GM18505 (cell line): Measurements from ENCODE around the gene ABITRAM.
"Not testable (repeated sequence)": the region's sequence is repeated elsewhere in the genome, so short reads cannot be mapped to it uniquely, and the experiment has no call there.

Source experiments
- ATAC-seq: cut with Tn5 transposase; IDR thresholded peaks from one replicate; pipeline ENCODE4 v1.9.1; 2021; ENCODE audit not compliant: unreplicated experiment
- POLR2A ChIP-seq: IDR thresholded peaks from 4 replicates; pipeline ENCODE4 v1.6.1; 2011; ENCODE audit warnings: borderline replicate concordance; ENCODE audit not compliant: insufficient read depth, insufficient read length; ENCODE audit errors: extremely low read depth

ABITRAM gene

DNA sequence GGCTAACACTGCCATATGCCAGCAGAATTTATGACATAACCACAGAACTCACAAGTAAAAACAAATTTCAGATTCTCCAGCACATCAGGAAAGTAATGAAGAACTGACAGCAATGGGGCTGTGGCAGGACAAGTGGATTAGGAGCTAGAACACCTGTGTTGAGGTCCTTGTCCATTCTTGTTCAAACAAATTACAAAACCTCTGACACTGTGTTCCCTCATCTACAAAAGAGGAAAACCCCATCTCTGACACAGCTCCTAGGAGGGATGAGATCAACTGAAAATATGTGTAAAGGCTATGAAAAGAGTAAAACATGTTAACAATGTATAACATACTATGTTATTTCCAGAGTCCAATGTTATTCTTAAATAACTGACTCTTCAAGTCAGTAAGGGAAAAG lies 23.8 kb upstream of the ABITRAM start:
- no peak for ATAC-seq
- no peak for TF ChIP-seq POLR2A

- no peak for TF ChIP-seq POLR2A
- no peak for ATAC-seq
Observed at GRCh38 chr9:108910914-108911313, 23.3 kb upstream of the ABITRAM start.

DNA sequence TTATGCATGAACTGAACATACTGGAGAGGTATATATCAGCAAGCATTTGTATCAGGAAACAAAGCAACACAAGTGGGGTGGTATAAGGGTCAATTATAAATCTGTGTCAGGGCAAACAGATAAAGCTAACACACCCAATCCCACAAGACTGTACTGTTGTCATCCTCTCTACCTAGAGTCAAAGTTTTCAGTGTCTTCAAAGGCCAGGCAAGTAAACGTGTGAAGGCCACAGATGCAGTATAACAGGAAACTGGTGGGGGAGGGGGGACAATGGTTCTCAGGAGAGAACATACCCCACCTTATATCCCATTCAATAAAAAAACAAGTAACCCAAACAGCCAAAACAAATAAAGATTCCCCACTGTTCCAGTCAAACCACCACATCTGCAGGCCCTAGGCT lies 22.4 kb upstream of the ABITRAM start:
- TF ChIP-seq POLR2A = no peak
- no peak for ATAC-seq

- ATAC-seq = no peak
- TF ChIP-seq POLR2A = no peak
Observed at GRCh38 chr9:108913391-108913790, 20.8 kb upstream of the ABITRAM start.

DNA sequence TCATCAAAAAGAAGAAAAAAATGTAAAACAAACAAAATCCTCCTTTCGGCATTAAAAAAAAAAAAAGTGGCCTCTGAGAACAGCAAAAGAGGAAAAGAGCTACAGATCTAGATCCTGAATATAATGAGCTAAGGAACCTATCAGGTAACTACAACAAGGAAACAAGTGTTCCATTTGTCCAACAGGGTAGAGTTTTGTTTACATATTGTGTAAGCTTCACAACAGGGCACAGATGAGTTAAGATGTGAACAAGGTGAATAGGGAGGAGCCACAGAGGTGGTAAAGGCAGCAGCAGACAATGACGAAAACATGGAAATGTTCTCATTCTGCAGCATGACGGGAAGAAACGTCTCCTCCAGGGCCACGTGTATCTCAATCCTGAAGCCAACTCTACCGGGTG lies 14.7 kb upstream of the ABITRAM start:
- no peak for TF ChIP-seq POLR2A
- ATAC-seq = no peak

DNA sequence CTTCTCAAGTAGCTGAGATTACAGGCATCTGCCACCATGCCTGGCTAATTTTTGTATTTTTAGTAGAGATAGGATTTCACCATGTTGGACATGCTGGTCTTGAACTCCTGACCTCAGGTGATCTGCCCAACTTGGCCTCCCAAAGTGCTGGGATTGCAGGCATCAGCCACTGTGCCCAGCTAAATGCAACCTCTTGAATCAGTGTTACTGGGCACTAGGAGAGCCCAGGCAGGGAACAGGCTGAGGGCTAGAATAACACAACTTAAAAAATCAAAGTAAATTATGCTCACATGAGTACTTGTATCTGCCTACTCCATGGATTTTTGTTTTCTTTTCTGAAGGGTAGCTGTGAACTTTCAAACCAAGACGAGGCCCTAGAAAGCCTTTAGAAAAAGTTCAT lies 13.8 kb upstream of the ABITRAM start:
- ATAC-seq = not testable (repeated sequence)

DNA sequence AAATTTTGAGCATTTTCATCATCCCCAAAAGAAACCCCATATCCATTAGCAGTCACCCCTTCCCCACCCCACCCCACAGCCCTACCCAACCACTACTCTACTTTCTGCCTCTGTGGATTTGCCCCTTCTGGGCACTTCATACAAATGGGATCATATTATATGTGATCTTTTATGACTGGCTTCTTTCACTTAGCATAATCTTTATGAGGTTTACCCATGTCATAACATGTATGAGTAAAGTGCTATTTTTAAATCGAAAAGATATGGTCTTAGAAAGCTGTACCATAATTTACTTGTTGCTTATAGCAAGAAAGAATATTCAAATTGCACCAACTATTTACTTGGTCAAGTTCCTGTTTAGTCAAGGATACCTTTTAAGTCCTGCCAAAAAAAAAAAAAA lies 13.0 kb upstream of the ABITRAM start:
- ATAC-seq = no peak

DNA sequence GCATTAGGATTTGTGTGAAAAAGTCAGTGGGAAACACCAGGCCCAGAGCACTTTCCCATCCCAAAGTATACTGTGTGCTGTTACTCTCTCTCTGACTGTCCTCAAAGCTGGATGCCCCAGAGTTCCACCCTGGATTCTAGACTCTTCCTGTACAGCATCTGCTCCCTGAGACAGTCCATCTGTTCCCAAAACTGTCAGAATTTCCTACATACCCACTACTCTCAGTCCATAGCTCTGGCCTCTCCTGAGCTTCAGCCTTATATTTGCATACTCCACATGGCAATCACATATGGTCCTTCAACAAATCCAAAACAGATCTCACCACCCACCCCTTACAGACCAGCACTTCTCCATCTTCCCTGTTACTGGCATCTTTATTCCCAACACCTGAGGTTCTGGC lies 9.7 kb upstream of the ABITRAM start:
- no peak for TF ChIP-seq POLR2A
- no peak for ATAC-seq

More for the DNA sequence above, 13.0 kb upstream of the ABITRAM start:
- no peak for TF ChIP-seq POLR2A

- no peak for TF ChIP-seq POLR2A
- no peak for ATAC-seq
Observed at GRCh38 chr9:108928386-108928785, 5.8 kb upstream of the ABITRAM start.

DNA sequence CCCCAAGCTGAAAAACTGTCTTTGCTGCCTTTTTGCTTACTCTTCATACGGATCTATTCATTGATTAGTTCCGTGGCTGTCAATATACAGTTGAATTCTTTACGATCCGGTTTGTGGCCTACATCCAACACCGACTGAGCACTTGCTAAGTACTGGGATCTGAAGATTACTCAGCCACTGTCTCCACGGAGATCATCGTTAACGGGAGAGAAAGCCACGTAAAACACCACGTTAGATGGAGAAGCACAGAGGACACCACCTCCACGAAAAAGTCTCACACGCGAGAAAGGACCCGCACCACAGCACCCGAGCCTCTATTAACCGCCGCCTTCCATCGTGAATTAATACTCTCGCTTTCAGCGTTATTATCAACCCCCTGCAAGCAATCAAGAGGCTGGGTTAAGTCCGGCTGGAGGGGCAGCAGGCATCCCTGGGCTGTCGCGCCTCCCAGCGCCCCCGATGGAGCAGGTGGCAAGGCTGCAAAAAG lies 926 bp upstream of the ABITRAM start:
- no peak for ATAC-seq
- no peak for TF ChIP-seq POLR2A

DNA sequence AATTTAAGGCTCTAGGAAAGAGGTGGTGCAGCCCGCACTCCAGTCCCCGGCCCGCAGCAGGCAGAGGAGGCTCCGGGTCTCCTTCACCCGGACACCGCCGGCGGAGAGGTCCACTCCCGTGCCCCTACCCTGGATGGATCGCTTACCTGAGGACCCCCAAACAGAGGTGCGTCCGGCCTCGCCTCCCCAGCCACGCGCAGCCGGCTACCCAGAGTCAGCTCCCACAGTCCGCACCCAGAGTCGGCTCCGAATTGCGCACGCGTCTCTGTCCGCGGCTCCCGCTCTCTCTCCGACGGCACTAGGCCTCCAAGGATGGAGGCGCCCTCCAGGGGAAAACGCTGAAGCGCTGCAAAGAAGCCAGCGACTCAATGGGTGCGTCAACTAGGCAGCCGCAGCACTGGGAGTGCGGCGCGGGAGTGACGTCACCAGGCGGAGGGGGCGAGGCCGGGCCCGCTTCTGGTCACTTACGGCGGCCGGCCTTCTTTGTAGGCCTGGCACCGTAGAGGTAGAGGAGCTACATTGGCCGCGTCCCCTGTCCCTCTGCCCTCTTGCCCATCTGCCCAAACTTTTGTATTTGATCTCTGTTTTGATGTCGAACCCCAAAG lies 380 bp upstream of the ABITRAM start, which contains the start of gene ELP1:
ELP1 (minus strand) TSS at position 407 of the 605 bp plus-strand sequence. CDS start 2,978 bp downstream, outside the sequence.
- ATAC-seq = peak; percentile 89
- peak; percentile 77 for TF ChIP-seq POLR2A

DNA sequence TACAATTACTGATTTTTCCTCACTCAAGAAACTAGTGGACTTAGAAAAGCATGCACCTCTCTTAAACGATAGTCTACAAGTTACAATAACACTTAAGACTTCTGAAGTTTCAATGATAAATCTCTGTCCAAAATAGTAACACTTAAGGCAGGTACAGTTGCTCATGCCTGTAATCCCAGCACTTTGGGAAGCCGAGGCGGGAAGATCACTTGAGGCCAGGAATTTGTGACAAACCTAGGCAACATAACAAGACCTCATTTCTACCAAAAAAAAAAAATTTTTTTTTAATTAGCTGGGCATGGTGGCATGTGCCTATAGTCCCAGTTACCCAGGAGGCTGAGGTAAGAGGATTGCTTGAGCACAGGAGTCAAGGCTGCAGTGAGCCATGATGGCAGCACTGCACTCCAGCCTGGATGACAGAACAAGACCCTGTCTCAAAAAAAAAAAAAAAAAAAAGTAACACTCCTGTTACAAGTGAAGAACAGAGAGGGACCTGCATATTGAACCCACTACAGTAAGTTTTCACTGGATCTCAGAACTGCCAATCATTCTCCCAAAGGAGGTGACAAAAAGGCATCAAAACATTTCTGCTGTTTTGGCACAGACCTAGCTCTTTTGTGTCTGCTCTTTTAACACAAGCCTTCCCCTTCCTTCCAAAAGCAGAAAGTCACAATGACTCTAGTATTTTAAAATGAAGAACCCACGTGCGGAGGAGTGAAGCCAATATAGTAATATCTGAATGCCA lies 3.5 kb downstream of the ABITRAM start:
- ATAC-seq = no peak
- no peak for TF ChIP-seq POLR2A

GRCh38 chr9:108939975-108940374 lies 5.8 kb downstream of the ABITRAM start:
- TF ChIP-seq POLR2A = no peak
- ATAC-seq = no peak

GRCh38 chr9:108950168-108950567 lies 16.0 kb downstream of the ABITRAM start:
- no peak for ATAC-seq
- TF ChIP-seq POLR2A = no peak
